NCI-H2227 (cell line): ENCODE measurements around the gene ATOH8.

Source experiments
- DNase-seq: peaks from one replicate; lab custom pipeline; 2025; ENCODE audit not compliant: unreplicated experiment; lab: John Stamatoyannopoulos, UW

The ATOH8 gene

GRCh38 chr2:85797921-85798320, 44.1 kb downstream of the ATOH8 start:
- no peak for DNase-seq

- no peak for DNase-seq
Observed at GRCh38 chr2:85799215-85799956, 45.6 kb downstream of the ATOH8 start.

GRCh38 chr2:85800586-85800985, 46.8 kb downstream of the ATOH8 start:
- DNase-seq: no peak

- no peak for DNase-seq
Observed at GRCh38 chr2:85801871-85802270, 48.1 kb downstream of the ATOH8 start.

GRCh38 chr2:85802354-85803103, 48.7 kb downstream of the ATOH8 start:
- DNase-seq: no peak

GRCh38 chr2:85803704-85804425, 50.1 kb downstream of the ATOH8 start:
- no peak for DNase-seq

GRCh38 chr2:85804583-85804982, 50.8 kb downstream of the ATOH8 start:
- DNase-seq: no peak

- DNase-seq: no peak
Observed at GRCh38 chr2:85806358-85807118, 52.7 kb downstream of the ATOH8 start.

GRCh38 chr2:85807756-85808155, 54.0 kb downstream of the ATOH8 start:
- DNase-seq: no peak

GRCh38 chr2:85810371-85811179, 56.8 kb downstream of the ATOH8 start:
- no peak for DNase-seq

- no peak for DNase-seq
Observed at GRCh38 chr2:85811180-85812093, 57.6 kb downstream of the ATOH8 start.

GRCh38 chr2:85812094-85812735, 58.4 kb downstream of the ATOH8 start:
- no peak for DNase-seq

- no peak for DNase-seq
Observed at GRCh38 chr2:85813211-85813981, 59.6 kb downstream of the ATOH8 start.

- peak; percentile 91 for DNase-seq
Observed at GRCh38 chr2:85813982-85814801, 60.4 kb downstream of the ATOH8 start.

GRCh38 chr2:85814802-85815550, 61.2 kb downstream of the ATOH8 start:
- DNase-seq: no peak

GRCh38 chr2:85819811-85820510, 66.2 kb downstream of the ATOH8 start:
- DNase-seq: no peak
